ENCODE results near the gene CNTN1.

CNTN1 gene

DNA sequence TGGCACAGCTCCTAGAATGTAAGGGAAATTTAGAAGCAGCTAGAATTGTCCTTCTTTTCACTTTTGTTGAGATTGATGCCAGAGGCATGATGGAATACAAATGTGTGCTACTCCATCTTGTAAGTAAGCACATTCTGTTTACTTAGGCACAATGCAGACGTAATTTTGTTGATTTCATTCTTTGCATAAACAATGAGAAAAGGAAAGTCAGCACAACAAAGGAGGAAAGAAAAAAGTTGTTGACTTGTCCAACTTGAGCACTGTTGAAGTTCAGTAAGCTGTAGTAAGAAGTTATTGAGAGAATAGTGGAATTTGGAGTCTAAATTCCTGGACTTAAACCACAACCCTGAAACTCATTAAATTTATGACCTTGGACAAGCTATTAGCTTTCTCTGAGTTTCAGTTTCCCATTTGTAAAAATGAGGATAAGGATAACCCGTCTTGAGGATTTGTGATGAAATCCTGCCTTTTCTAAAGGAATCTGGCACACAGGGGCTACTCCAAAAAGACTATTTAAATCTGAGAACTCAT, 19.4 kb upstream of the CNTN1 start:
- intact Hi-C loops (cut with micrococcal nuclease) = no loop called here

DNA sequence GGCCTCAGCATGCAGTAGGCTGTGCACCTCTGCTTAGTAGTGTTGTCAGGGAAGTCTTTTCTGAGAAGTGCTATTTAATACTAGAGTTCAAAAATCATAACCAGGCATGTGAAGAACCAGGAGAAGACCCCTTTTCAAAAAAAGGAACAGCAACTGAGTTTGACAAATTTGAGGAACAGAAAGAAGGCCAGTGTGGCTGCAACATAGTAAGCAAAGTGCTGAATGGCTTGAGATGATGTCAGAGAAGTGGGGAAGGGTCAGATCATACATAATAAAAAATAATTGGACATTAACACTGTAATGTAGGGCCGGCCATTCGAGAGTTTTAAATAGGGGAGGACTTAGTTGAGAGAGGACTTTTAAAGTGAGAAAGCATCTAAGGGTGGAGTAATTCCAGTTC, 11.1 kb upstream of the CNTN1 start:
- no peaks in the 10 kb centered on the region for H3K27me3 Mint-ChIP-seq
- no peak overlapping the region for H3K27ac Mint-ChIP-seq
- no peaks in the 10 kb centered on the region for H3K36me3 Mint-ChIP-seq (ENCODE audit: low read depth)
- H3K4me3 Mint-ChIP-seq = no peak overlapping the region
- intact Hi-C loops (cut with micrococcal nuclease) = no loop called here
- H3K4me1 Mint-ChIP-seq (ENCODE audit: low read depth) = peaks cover 17% of the 10 kb centered on the region
- peaks cover 27% of the 10 kb centered on the region for H3K9me3 Mint-ChIP-seq

More for the DNA sequence above, 19.4 kb upstream of the CNTN1 start:
- Mint-ChIP-seq H3K36me3 (ENCODE audit: low read depth) (no peaks in the 10 kb centered on the region), H3K4me1 (ENCODE audit: low read depth) (no peaks in the 10 kb centered on the region), H3K4me3 (no peak overlapping the region), H3K27ac (no peak overlapping the region), H3K9me3 (peaks cover 14% of the 10 kb centered on the region), H3K27me3 (no peaks in the 10 kb centered on the region)

DNA sequence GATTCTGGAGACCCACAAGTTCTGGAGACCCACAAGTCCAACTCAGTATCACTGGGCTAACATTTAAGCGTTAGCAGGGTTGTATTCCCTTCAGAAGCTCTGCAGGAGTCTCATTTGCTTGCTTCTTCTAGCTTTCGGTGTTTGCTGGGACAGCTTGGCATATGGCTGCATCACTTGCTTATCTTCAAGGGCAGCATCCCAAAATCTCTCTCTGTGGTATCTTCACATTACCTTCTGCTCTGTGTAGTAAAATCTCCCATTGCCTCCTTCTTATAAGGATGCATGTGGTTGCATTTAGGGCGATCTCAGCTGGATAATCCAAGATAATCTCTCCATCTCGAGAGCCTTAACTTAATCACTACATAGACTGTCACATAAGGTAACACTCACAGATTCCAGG, 7.3 kb upstream of the CNTN1 start:
- intact Hi-C loops (cut with micrococcal nuclease) = no loop called here
- Mint-ChIP-seq H3K27ac (no peak overlapping the region), H3K9me3 (no peaks in the 10 kb centered on the region), H3K36me3 (ENCODE audit: low read depth) (no peaks in the 10 kb centered on the region), H3K27me3 (peaks cover 3% of the 10 kb centered on the region), H3K4me1 (ENCODE audit: low read depth) (peaks cover 17% of the 10 kb centered on the region), H3K4me3 (no peak overlapping the region)

DNA sequence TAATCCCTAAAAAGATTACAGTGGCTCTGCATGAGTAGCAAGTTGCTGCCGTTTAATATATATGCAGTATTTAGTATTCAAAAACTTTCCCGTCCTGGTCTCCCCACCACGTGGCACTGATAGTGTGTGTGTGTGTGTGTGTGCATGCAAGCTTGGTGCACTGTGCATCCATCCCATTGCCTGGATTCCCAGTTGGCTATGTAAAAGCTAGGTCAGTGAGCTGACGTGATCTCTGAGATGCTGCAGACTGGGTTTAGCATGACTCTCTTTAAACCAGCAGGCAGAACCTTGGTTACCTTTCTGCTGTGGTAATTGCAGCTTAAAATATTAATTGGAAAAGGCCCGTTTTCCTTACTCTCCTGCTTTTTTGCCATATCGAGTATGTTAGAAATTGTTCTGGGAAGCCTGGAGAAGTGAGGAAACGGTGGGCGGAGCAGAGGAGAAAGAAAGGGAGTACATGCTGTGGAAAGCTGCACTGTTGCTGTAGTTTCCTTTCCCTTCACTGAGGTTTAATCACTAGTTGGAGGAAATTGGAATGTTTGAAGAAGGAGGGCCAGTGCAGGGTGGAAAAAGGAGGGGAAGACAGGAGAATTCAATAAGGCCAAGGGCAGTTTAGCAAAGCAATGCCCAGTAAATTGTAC, 4.0 kb upstream of the CNTN1 start:
- intact Hi-C loops (cut with micrococcal nuclease) = no loop called here
- Mint-ChIP-seq H3K9me3 (no peaks in the 10 kb centered on the region), H3K27me3 (peaks cover 26% of the 10 kb centered on the region), H3K4me3 (no peak overlapping the region), H3K4me1 (ENCODE audit: low read depth) (peaks cover 14% of the 10 kb centered on the region), H3K36me3 (ENCODE audit: low read depth) (no peaks in the 10 kb centered on the region), H3K27ac (no peak overlapping the region)

DNA sequence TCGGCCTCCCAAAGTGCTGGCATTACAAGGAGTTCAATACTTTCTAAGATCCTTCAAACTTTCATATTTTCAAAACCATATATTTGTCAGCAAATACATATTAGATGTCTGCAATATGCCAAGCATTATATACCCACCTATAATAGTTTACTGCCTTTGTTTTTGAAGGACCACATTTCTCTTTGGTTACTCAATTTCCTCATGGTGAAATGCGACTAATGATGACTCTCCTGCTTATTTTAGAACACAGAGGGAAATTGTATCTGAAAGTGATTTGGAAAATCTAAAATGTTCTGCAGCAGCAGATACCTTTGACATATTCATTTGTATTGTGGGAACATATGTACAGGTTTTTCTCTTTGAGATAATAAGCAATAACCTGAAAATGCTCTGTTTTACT, 2.7 kb upstream of the CNTN1 start:
- no peak overlapping the region for H3K27ac Mint-ChIP-seq
- H3K9me3 Mint-ChIP-seq = no peaks in the 10 kb centered on the region
- H3K27me3 Mint-ChIP-seq = peaks cover 39% of the 10 kb centered on the region
- no peak overlapping the region for H3K4me3 Mint-ChIP-seq
- peaks cover 14% of the 10 kb centered on the region for H3K4me1 Mint-ChIP-seq (ENCODE audit: low read depth)
- intact Hi-C loops (cut with micrococcal nuclease) = no loop called here
- no peaks in the 10 kb centered on the region for H3K36me3 Mint-ChIP-seq (ENCODE audit: low read depth)

DNA sequence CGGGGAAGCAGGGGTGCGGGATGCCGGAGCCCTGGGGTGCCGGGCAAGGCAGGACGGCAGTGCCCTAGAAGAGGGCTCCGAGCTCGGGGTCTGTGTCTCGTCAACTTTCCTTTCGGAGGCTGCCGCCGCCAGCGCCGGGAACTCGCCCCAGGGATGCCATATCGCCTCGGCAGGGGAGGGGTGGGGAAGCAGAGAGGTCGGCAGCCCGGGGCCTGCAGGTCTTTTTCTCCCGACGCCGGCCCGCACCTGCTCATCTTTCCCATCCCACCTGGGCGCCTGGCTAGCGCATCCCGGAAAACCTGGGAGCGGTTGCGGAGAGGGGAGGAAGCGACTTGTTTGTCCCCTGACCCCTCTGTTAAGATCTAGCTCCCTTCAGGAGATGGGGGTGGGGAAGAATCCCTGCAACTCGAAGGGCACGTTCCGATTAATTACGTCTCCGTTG, 547 bp downstream of the CNTN1 start:
- Mint-ChIP-seq H3K4me1 (ENCODE audit: low read depth) (peaks cover 14% of the 10 kb centered on the region), H3K36me3 (ENCODE audit: low read depth) (no peaks in the 10 kb centered on the region), H3K27me3 (peaks cover 45% of the 10 kb centered on the region), H3K4me3 (peak overlapping the region; percentile 52), H3K9me3 (no peaks in the 10 kb centered on the region), H3K27ac (no peak overlapping the region)
- intact Hi-C loops (cut with micrococcal nuclease) = no loop called here

DNA sequence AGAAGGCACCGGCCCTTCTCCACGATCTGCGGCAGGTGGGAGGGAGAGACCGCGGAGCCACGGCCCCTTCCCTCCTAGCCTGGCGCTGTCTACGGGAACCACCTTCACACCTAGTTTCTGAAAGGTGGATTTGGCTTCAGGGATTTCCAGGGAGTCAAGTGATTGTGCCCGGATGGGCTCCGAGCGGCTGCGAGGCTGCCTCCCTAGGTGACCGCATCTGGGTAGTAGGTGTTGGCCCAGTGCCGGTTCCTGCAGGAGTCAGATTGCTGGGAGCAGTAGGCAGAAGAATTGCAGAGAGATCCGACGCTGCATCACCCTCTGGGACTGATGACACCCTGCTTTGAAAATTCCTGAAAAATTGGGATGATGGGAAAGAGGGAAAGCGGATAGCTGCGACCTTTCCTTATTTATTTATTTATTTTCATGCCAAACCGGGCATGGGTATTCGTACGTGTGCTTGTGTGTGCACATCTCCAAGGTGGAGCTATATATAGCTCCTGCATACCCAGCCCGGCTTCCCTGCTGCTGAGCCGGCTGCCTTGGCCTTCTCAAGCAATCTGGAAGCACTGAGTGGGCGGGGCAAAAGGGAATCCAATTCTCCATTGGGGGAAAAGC, 1.1 kb downstream of the CNTN1 start:
- intact Hi-C loops (cut with micrococcal nuclease) = no loop called here
- peaks cover 44% of the 10 kb centered on the region for H3K27me3 Mint-ChIP-seq
- no peaks in the 10 kb centered on the region for H3K9me3 Mint-ChIP-seq
- no peaks in the 10 kb centered on the region for H3K36me3 Mint-ChIP-seq (ENCODE audit: low read depth)
- H3K27ac Mint-ChIP-seq = no peak overlapping the region
- H3K4me1 Mint-ChIP-seq (ENCODE audit: low read depth) = peaks cover 14% of the 10 kb centered on the region
- H3K4me3 Mint-ChIP-seq = no peak overlapping the region

DNA sequence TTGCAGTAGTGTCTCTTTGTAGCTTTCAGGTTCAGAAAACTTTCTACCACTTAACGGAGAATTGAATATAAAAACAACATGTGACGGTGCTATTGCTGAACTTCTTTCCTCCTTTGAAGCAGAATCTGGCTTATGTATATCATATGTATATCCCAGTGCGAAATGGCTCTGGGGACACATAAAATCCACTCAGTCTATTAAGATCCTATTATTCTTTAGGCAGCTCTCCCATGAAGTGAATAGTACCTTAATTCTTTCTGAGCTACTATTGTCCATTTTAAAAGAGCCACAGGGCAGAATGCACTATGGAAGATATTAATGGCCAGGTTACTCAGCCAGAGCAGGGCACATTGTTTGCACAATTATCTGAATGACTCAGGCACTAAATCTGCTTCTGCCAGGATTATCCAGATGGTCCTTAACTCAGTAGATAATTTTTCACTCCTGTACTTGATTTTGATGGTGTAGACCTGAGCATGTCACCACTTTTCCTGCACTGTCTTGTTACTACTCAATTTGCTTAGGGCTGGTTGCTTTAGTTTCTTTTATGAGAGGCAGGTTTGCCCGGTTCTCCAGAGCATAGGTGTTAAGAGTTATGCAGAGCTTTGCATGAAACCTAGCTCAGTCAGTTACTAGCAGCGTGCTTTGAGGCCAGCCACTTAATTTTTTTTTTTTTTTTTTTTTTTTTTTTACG, 5.5 kb downstream of the CNTN1 start:
- Mint-ChIP-seq H3K36me3 (ENCODE audit: low read depth) (no peaks in the 10 kb centered on the region), H3K4me1 (ENCODE audit: low read depth) (peaks cover 5% of the 10 kb centered on the region), H3K4me3 (no peak overlapping the region), H3K27me3 (peaks cover 25% of the 10 kb centered on the region), H3K27ac (no peak overlapping the region), H3K9me3 (no peaks in the 10 kb centered on the region)
- intact Hi-C loops (cut with micrococcal nuclease) = no loop called here

DNA sequence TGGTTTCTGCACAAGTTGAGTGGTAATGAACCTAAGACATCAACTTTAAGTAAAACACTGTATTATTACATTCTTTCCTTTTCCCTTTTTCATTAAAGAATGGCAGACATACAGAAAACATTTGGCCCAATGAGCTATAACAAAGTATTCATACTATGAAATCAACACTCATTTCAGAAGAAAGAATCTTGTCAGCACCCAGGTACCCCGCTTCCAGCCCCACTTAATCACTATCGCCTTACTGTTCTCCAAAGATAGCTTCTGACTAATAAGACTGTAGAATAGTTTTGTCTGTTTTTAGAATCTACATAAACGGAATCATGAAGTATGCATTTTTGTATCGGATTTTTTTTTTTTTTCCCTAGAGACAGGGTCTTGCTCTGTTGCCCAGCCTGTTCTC, 9.5 kb downstream of the CNTN1 start:
- no peak overlapping the region for H3K27ac Mint-ChIP-seq
- no peaks in the 10 kb centered on the region for H3K36me3 Mint-ChIP-seq (ENCODE audit: low read depth)
- no peak overlapping the region for H3K4me3 Mint-ChIP-seq
- no peaks in the 10 kb centered on the region for H3K4me1 Mint-ChIP-seq (ENCODE audit: low read depth)
- H3K27me3 Mint-ChIP-seq = no peaks in the 10 kb centered on the region
- H3K9me3 Mint-ChIP-seq = no peaks in the 10 kb centered on the region
- intact Hi-C loops (cut with micrococcal nuclease) = no loop called here

DNA sequence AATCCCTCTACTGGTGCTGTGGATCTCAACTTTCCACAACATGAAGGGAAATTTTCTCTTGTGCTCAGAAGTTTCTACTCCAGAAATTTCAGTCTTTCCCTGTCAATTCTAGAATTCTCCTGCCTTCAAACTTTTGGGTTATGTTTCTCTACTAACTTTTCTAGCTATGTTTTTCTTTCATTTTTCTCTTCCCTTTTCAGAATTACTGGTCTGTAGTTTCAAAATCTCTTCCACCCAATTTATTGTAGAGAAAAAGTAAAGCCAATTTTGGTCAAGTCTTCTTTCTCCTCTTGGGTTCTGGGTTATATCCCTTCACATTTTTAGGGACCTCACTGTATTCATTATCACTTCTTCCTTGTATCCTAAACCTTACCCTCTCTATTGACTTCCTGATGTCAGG, 18.9 kb downstream of the CNTN1 start:
- Mint-ChIP-seq H3K36me3 (ENCODE audit: low read depth) (no peaks in the 10 kb centered on the region), H3K27me3 (no peaks in the 10 kb centered on the region), H3K27ac (no peak overlapping the region), H3K9me3 (no peaks in the 10 kb centered on the region), H3K4me1 (ENCODE audit: low read depth) (no peaks in the 10 kb centered on the region), H3K4me3 (no peak overlapping the region)
- intact Hi-C loops (cut with micrococcal nuclease) = no loop called here

DNA sequence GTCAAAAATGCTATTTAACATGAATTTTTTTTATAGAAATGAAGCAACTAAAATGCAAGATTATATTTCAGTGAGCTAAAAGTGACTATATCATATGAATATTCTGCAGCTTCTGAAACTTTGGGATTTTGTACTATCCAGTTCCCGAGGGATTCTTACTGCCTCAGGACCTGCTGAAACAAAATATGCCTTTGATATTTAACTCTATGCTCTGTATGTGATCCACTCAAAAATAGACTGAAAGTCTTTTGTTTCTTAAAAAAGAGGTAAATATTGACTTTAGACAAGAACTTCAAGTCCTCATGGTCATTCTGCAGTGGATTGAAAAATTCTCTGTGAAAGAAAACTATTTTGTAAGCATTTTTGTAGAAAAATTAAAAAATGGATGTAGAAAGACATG, 22.4 kb downstream of the CNTN1 start:
- no peaks in the 10 kb centered on the region for H3K27me3 Mint-ChIP-seq
- H3K36me3 Mint-ChIP-seq (ENCODE audit: low read depth) = no peaks in the 10 kb centered on the region
- intact Hi-C loops (cut with micrococcal nuclease) = no loop called here
- no peak overlapping the region for H3K4me3 Mint-ChIP-seq
- H3K9me3 Mint-ChIP-seq = no peaks in the 10 kb centered on the region
- no peak overlapping the region for H3K27ac Mint-ChIP-seq
- H3K4me1 Mint-ChIP-seq (ENCODE audit: low read depth) = no peaks in the 10 kb centered on the region

DNA sequence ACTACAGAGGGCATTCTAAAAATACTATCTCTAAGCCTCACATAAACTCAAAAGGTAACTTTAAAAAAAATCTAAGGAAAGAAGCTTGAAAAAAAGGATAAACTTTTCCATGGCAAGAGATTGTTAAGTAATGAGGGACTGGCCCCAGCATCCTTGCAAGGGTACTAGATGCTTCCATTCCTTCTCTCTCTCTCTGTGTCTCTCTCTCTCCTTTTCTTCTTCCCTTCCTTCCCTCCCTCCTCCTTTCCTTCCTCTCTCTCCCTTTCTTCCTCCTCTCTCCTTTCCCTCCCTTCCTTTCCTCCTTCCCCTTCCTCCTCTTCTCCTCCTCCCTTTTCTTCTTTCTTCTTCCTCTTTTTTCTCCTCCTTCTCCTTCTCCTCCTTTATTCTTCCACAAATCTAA, 23.8 kb downstream of the CNTN1 start:
- intact Hi-C loops (cut with micrococcal nuclease) = no loop called here
- H3K36me3 Mint-ChIP-seq (ENCODE audit: low read depth) = no peaks in the 10 kb centered on the region
- no peaks in the 10 kb centered on the region for H3K9me3 Mint-ChIP-seq
- H3K27me3 Mint-ChIP-seq = no peaks in the 10 kb centered on the region
- no peak overlapping the region for H3K4me3 Mint-ChIP-seq
- no peak overlapping the region for H3K27ac Mint-ChIP-seq
- H3K4me1 Mint-ChIP-seq (ENCODE audit: low read depth) = no peaks in the 10 kb centered on the region

DNA sequence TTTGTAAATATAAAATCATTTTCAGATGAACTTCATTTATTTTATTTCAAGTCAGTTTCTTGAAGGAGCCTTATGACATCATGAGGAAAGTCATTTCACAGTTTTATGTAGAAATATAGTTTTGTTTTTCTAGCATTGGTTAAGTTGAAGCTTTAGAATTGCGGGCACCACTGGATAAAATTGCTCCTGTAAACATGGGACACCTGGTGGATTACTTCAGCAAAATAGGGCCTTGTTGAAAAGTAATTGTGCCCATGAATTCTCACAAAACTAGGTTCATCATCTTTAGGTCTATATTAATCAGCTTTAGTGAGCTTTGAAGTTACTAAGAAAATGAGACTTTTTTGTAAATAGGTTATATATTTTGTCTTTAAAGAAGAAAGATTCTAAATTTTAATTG, 25.3 kb downstream of the CNTN1 start:
- no peak overlapping the region for H3K27ac Mint-ChIP-seq
- no peak overlapping the region for H3K4me3 Mint-ChIP-seq
- H3K9me3 Mint-ChIP-seq = no peaks in the 10 kb centered on the region
- no peaks in the 10 kb centered on the region for H3K27me3 Mint-ChIP-seq
- H3K4me1 Mint-ChIP-seq (ENCODE audit: low read depth) = no peaks in the 10 kb centered on the region
- H3K36me3 Mint-ChIP-seq (ENCODE audit: low read depth) = no peaks in the 10 kb centered on the region
- intact Hi-C loops (cut with micrococcal nuclease) = no loop called here

DNA sequence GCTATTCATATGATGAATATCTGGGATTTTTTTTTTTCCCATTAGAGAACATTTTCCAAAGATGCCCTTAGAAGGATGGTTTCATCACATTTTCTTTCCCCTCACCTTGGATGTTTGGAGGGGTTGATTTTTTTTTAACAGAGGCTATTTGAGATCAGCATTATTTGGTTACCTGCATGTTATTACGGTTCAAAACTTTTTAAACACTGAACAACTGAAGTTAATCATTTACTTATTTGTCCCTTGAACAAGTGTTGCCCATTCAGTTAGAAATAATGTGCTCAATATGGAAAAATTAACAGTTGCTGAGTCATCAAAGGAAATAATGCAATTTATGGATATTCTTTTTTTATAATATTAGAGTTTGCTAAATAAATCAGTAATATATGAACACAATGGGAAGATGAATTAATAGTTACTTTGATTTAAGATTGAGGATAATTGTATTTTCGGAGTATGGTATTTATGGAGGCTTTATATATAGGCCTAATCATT, 26.7 kb downstream of the CNTN1 start:
- no peak overlapping the region for H3K27ac Mint-ChIP-seq
- H3K4me1 Mint-ChIP-seq (ENCODE audit: low read depth) = no peaks in the 10 kb centered on the region
- H3K4me3 Mint-ChIP-seq = no peak overlapping the region
- H3K27me3 Mint-ChIP-seq = no peaks in the 10 kb centered on the region
- H3K9me3 Mint-ChIP-seq = no peaks in the 10 kb centered on the region
- intact Hi-C loops (cut with micrococcal nuclease) = no loop called here
- no peaks in the 10 kb centered on the region for H3K36me3 Mint-ChIP-seq (ENCODE audit: low read depth)
